BLaER1 treated with 17β-estradiol and CSF1 and Interleukin-3, amounts not matched to agents 10 nM and 100 nM (cell line): ENCODE results near the gene OGFRL1.

Experiments
- H3K27ac ChIP-seq, 11 experiments: shearing (Covaris generic); formaldehyde crosslinking; 2 replicates each; pipeline ENCODE4 v1.8.1; 2022
- H3K27me3 ChIP-seq, 11 experiments: shearing (Covaris generic); formaldehyde crosslinking; 2 replicates each; pipeline ENCODE4 v1.8.1; 2022
- H3K36me3 ChIP-seq, 11 experiments: shearing (Covaris generic); formaldehyde crosslinking; 2 replicates each; pipeline ENCODE4 v1.8.1; 2022
- H3K4me1 ChIP-seq, 10 experiments: shearing (Covaris generic); formaldehyde crosslinking; 2 replicates each; pipeline ENCODE4 v1.8.1; 2022
- H3K4me2 ChIP-seq, 11 experiments: shearing (Covaris generic); formaldehyde crosslinking; 2 replicates each; pipeline ENCODE4 v1.8.1; 2022
- H3K4me3 ChIP-seq, 10 experiments: shearing (Covaris generic); formaldehyde crosslinking; 2 replicates each; pipeline ENCODE4 v1.8.1; 2022
- H3K9ac ChIP-seq, 11 experiments: shearing (Covaris generic); formaldehyde crosslinking; 2 replicates each; pipeline ENCODE4 v1.8.1; 2022
- H3K9me3 ChIP-seq, 11 experiments: shearing (Covaris generic); formaldehyde crosslinking; replicated peaks in 1 of 11; 2 replicates each; pipeline ENCODE4 v1.8.1; 2022
- H4K20me1 ChIP-seq, 11 experiments: shearing (Covaris generic); formaldehyde crosslinking; 2 replicates each; pipeline ENCODE4 v1.8.1; 2022
- Cebpa-rat ChIP-seq, 11 experiments: shearing (Covaris generic); IDR thresholded peaks; 2 replicates each; pipeline ENCODE4 v1.8.1; 2022

Gene OGFRL1

GRCh38 chr6:71309656-71310055 is 21.0 kb downstream of the OGFRL1 start:
- peaks cover 8 to 32% (median 14%) of the 10 kb centered on the region in 11 experiments; a peak in 15 of 22 replicates for H3K36me3 ChIP-seq
- no peak overlapping the region; a peak in 1 of 22 replicates for H3K27ac ChIP-seq
- peaks cover 3 to 87% (median 22%) of the 10 kb centered on the region in 10 experiments; a peak in 16 of 20 replicates for H3K4me1 ChIP-seq
- H4K20me1 ChIP-seq = peaks cover 0 to 76% (median 13%) of the 10 kb centered on the region in 11 experiments; a peak in 13 of 22 replicates
- peak overlapping the region in 2 of 11 experiments; percentile 27 to 39; a peak in 3 of 22 replicates for H3K4me2 ChIP-seq
- no peak overlapping the region for H3K9ac ChIP-seq
- no peak for TF ChIP-seq Cebpa-rat (IDR thresholded peaks at IDR 0.05)
- no peaks in the 10 kb centered on the region for H3K27me3 ChIP-seq
- H3K4me3 ChIP-seq = no peak overlapping the region
- no peaks in the 10 kb centered on the region for H3K9me3 ChIP-seq

- peaks cover 0 to 70% (median 13%) of the 10 kb centered on the region in 11 experiments; a peak in 13 of 22 replicates for H4K20me1 ChIP-seq
- no peaks in the 10 kb centered on the region for H3K9me3 ChIP-seq
- H3K27me3 ChIP-seq = no peaks in the 10 kb centered on the region
- H3K4me2 ChIP-seq = peak overlapping the region in 1 of 11 experiments; percentile 10; a peak in 1 of 22 replicates
- no peak overlapping the region for H3K9ac ChIP-seq
- 0 out of 22 replicates have a peak overlapping the region, but pooled peaks of 1 of the 11 experiments have one; percentile 6 for H3K27ac ChIP-seq
- TF ChIP-seq Cebpa-rat (IDR thresholded peaks at IDR 0.05) = no peak
- H3K4me1 ChIP-seq = peaks cover 3 to 81% (median 22%) of the 10 kb centered on the region in 10 experiments; a peak in 16 of 20 replicates
- no peak overlapping the region for H3K4me3 ChIP-seq
- H3K36me3 ChIP-seq = peaks cover 7 to 27% (median 11%) of the 10 kb centered on the region in 11 experiments; a peak in 15 of 22 replicates
Observed at GRCh38 chr6:71310261-71310660, 21.6 kb downstream of the OGFRL1 start.

GRCh38 chr6:71312089-71312488 is 23.5 kb downstream of the OGFRL1 start:
- peak overlapping the region in 1 of 11 experiments; percentile 10; a peak in 1 of 22 replicates for H3K9ac ChIP-seq

GRCh38 chr6:71317441-71317840 is 28.8 kb downstream of the OGFRL1 start:
- H3K4me2 ChIP-seq = no peak overlapping the region
- peaks cover 0 to 6% (median 0%) of the 10 kb centered on the region in 11 experiments; a peak in 4 of 22 replicates for H3K9me3 ChIP-seq
- TF ChIP-seq Cebpa-rat (IDR thresholded peaks at IDR 0.05) = no peak
- H4K20me1 ChIP-seq = no peaks in the 10 kb centered on the region
- no peaks in the 10 kb centered on the region for H3K36me3 ChIP-seq
- H3K27ac ChIP-seq = no peak overlapping the region
- no peak overlapping the region for H3K9ac ChIP-seq
- no peak overlapping the region for H3K4me3 ChIP-seq
- H3K4me1 ChIP-seq = peaks cover 0 to 20% (median 12%) of the 10 kb centered on the region in 10 experiments; a peak in 15 of 20 replicates
- H3K27me3 ChIP-seq = no peaks in the 10 kb centered on the region

More at GRCh38 chr6:71312089-71312488, 23.5 kb downstream of the OGFRL1 start:
- Histone ChIP-seq H3K4me1 (peaks cover 3 to 65% (median 22%) of the 10 kb centered on the region in 10 experiments; a peak in 16 of 20 replicates), H3K9me3 (peaks cover 0 to 6% (median 0%) of the 10 kb centered on the region in 11 experiments; a peak in 4 of 22 replicates), H4K20me1 (peaks cover 0 to 52% (median 5%) of the 10 kb centered on the region in 11 experiments; a peak in 8 of 22 replicates), H3K4me3 (no peak overlapping the region), H3K27me3 (no peaks in the 10 kb centered on the region), H3K27ac (peak overlapping the region in 1 of 11 experiments; percentile 31; a peak in 1 of 22 replicates), H3K4me2 (peak overlapping the region in 5 of 11 experiments; percentile 5 to 26 (median 17); a peak in 3 of 22 replicates), H3K36me3 (peaks cover 0 to 11% (median under 1%) of the 10 kb centered on the region in 11 experiments; a peak in 4 of 22 replicates)
- TF ChIP-seq Cebpa-rat (IDR thresholded peaks at IDR 0.05) = no peak

- no peak for TF ChIP-seq Cebpa-rat (IDR thresholded peaks at IDR 0.05)
- H3K27ac ChIP-seq = no peak overlapping the region
- H3K9me3 ChIP-seq = peaks cover 0 to 6% (median 0%) of the 10 kb centered on the region in 11 experiments; a peak in 4 of 22 replicates
- peaks cover 11 to 22% (median 13%) of the 10 kb centered on the region in 10 experiments; a peak in 18 of 20 replicates for H3K4me1 ChIP-seq
- no peaks in the 10 kb centered on the region for H3K36me3 ChIP-seq
- H3K9ac ChIP-seq = no peak overlapping the region
- H3K27me3 ChIP-seq = no peaks in the 10 kb centered on the region
- H4K20me1 ChIP-seq = no peaks in the 10 kb centered on the region
- no peak overlapping the region for H3K4me2 ChIP-seq
- H3K4me3 ChIP-seq = no peak overlapping the region
Observed at GRCh38 chr6:71320041-71320440, 31.4 kb downstream of the OGFRL1 start.

- Histone ChIP-seq H3K9me3 (peaks cover 0 to 6% (median 0%) of the 10 kb centered on the region in 11 experiments; a peak in 4 of 22 replicates), H3K4me1 (peaks cover 11 to 28% (median 13%) of the 10 kb centered on the region in 10 experiments; a peak in 18 of 20 replicates), H3K27ac (no peak overlapping the region), H3K4me2 (no peak overlapping the region), H3K4me3 (no peak overlapping the region), H3K27me3 (no peaks in the 10 kb centered on the region), H4K20me1 (no peaks in the 10 kb centered on the region), H3K9ac (no peak overlapping the region), H3K36me3 (no peaks in the 10 kb centered on the region)
- TF ChIP-seq Cebpa-rat (IDR thresholded peaks at IDR 0.05) = no peak
Observed at GRCh38 chr6:71321314-71321713, 32.7 kb downstream of the OGFRL1 start.

- Histone ChIP-seq H3K9me3 (no peaks in the 10 kb centered on the region), H3K27ac (peak overlapping the region in 5 of 11 experiments; percentile 3 to 64 (median 38); a peak in 6 of 22 replicates), H3K4me2 (peak overlapping the region; percentile 28 to 84 (median 59)), H3K4me1 (peaks cover 11 to 27% (median 13%) of the 10 kb centered on the region in 10 experiments; a peak in 18 of 20 replicates), H3K4me3 (peak overlapping the region in 3 of 10 experiments; percentile 33 to 36 (median 36); a peak in 4 of 20 replicates), H3K27me3 (no peaks in the 10 kb centered on the region), H3K9ac (peak overlapping the region in 3 of 11 experiments; percentile 24 to 54 (median 39); a peak in 3 of 22 replicates), H4K20me1 (no peaks in the 10 kb centered on the region), H3K36me3 (no peaks in the 10 kb centered on the region)
- TF ChIP-seq Cebpa-rat (IDR thresholded peaks at IDR 0.05) = no peak
Observed at GRCh38 chr6:71324194-71324785, 35.7 kb downstream of the OGFRL1 start.

GRCh38 chr6:71326611-71327010 is 38.0 kb downstream of the OGFRL1 start:
- Histone ChIP-seq H3K36me3 (no peaks in the 10 kb centered on the region), H3K4me3 (no peak overlapping the region), H3K9me3 (no peaks in the 10 kb centered on the region), H4K20me1 (no peaks in the 10 kb centered on the region), H3K9ac (no peak overlapping the region), H3K4me2 (no peak overlapping the region; a peak in 1 of 22 replicates), H3K4me1 (peaks cover 11 to 32% (median 13%) of the 10 kb centered on the region in 10 experiments; a peak in 18 of 20 replicates), H3K27me3 (no peaks in the 10 kb centered on the region), H3K27ac (no peak overlapping the region)
- TF ChIP-seq Cebpa-rat (IDR thresholded peaks at IDR 0.05) = no peak

GRCh38 chr6:71330501-71330900 is 41.9 kb downstream of the OGFRL1 start:
- Histone ChIP-seq H3K4me3 (no peak overlapping the region), H3K9ac (no peak overlapping the region), H3K9me3 (peaks cover 0 to under 1% (median 0%) of the 10 kb centered on the region in 11 experiments; a peak in 1 of 22 replicates), H3K27ac (no peak overlapping the region), H3K27me3 (no peaks in the 10 kb centered on the region), H4K20me1 (no peaks in the 10 kb centered on the region), H3K4me2 (no peak overlapping the region), H3K36me3 (no peaks in the 10 kb centered on the region), H3K4me1 (peaks cover 0 to 49% (median 10%) of the 10 kb centered on the region in 10 experiments; a peak in 12 of 20 replicates)
- TF ChIP-seq Cebpa-rat (IDR thresholded peaks at IDR 0.05) = no peak
